Transverse colon (tissue), 4 donors: ENCODE measurements around the gene ATXN10. TPM values are rescaled to one million over a fixed set of nuclear protein-coding genes. Genes with fewer than 3 reads are reported as not detected.

ENCODE experiments used
- DNase-seq: peaks from one replicate; pipeline ENCODE4 v3.0.0-alpha.2; 2019
- H3K27ac ChIP-seq, 4 donors: fragments of 200-600 bp; sonication (generic); 2 replicates each; pipeline ENCODE4 v1.5.1; 2016 to 2018; ENCODE audit warnings: inconsistent platforms in 4 of 4
- H3K27me3 ChIP-seq: fragments of 200-600 bp; sonication (generic); 2 replicates; pipeline ENCODE4 v1.5.1; 2017; ENCODE audit warnings: inconsistent platforms
- H3K36me3 ChIP-seq, 4 donors: fragments of 200-600 bp; sonication (generic); 2 replicates each; pipeline ENCODE4 v1.5.1; 2017 to 2019; ENCODE audit warnings: inconsistent platforms in 4 of 4
- H3K4me1 ChIP-seq, 4 donors: fragments of 200-600 bp; sonication (generic); 2 replicates each; pipeline ENCODE4 v1.5.1; 2017 to 2020; ENCODE audit warnings: inconsistent platforms in 4 of 4
- H3K4me3 ChIP-seq, 4 donors: fragments of 200-600 bp; sonication (generic); 1 replicate in 1 of 4; 2 replicates in 3 of 4; pipeline versions ENCODE4 v1.5.1 to v1.6.1; 2017 to 2019; ENCODE audit warnings: inconsistent platforms in 4 of 4
- H3K9me3 ChIP-seq, 2 donors: fragments of 200-600 bp; sonication (generic); 2 replicates each; pipeline ENCODE4 v1.5.1; 2017 to 2019; ENCODE audit warnings: inconsistent platforms in 2 of 2
- EP300 ChIP-seq: sonication (generic); formaldehyde crosslinking; IDR thresholded peaks from one replicate; pipeline ENCODE4 v1.6.1; 2017; ENCODE audit warnings: antibody characterized with exemption, low read depth
- POLR2A ChIP-seq: fragments of 450-650 bp; IDR thresholded peaks from one replicate; pipeline ENCODE4 v1.6.1; 2016; ENCODE audit warnings: antibody characterized with exemption, mild to moderate bottlenecking, moderate library complexity
- POLR2AphosphoS5 ChIP-seq, 3 donors: sonication (generic); formaldehyde crosslinking; IDR thresholded peaks; one replicate each; pipeline ENCODE4 v1.6.1; 2016; ENCODE audit warnings: antibody characterized with exemption in 3 of 3
- WGBS, 2 donors: methylation state at CpG; one replicate each; pipeline ENCODE4 v1.1.5; 2018; ENCODE audit warnings: low coverage in 1 of 2; 5-methylcytosine and 5-hydroxymethylcytosine counted together
- in situ Hi-C, 4 donors: fragments of 200-750 bp; cut with MboI; loops; one replicate each; pipeline versions ENCODE4 v1.15.0 to v1.15.1; 2017; ENCODE audit warnings: low sequenced_read_pairs in 3 of 4, low pct_ligation_motif_present in 1 of 4, low pct_unique_long_range_greater_than_20kb in 1 of 4
- intact Hi-C: fragments of 100-400 bp; cut with DNase I; formaldehyde crosslinking; loops from one replicate; pipeline ENCODE4 v1.15.1; 2023; ENCODE audit warnings: low total_unique reads
- total RNA-seq, 4 donors: library from RNA; depleted of rRNA; stranded (reverse); fragments of >200 nt; gene quantifications; one replicate each; pipeline ENCODE4 v1.1.0, GENCODE V29; 2016
- TF ChIP-seq, protein P1 (sequence below), 5 experiments: fragments of 200-600 bp in 3 of 5; fragments of 450-650 bp in 2 of 5; sonication (generic) in 3 of 5; IDR thresholded peaks; 1 replicate in 2 of 5; 2 replicates in 3 of 5; pipeline ENCODE4 v1.5.1; 2016 to 2017; ENCODE audit warnings: antibody characterized with exemption in 5 of 5, inconsistent platforms in 3 of 5, mild to moderate bottlenecking in 2 of 5, moderate library complexity in 1 of 5

The ATXN10 gene
- total RNA-seq, 4 donors from 2014 or later: 27.3 to 88.3 (median 47.8) TPM

DNA sequence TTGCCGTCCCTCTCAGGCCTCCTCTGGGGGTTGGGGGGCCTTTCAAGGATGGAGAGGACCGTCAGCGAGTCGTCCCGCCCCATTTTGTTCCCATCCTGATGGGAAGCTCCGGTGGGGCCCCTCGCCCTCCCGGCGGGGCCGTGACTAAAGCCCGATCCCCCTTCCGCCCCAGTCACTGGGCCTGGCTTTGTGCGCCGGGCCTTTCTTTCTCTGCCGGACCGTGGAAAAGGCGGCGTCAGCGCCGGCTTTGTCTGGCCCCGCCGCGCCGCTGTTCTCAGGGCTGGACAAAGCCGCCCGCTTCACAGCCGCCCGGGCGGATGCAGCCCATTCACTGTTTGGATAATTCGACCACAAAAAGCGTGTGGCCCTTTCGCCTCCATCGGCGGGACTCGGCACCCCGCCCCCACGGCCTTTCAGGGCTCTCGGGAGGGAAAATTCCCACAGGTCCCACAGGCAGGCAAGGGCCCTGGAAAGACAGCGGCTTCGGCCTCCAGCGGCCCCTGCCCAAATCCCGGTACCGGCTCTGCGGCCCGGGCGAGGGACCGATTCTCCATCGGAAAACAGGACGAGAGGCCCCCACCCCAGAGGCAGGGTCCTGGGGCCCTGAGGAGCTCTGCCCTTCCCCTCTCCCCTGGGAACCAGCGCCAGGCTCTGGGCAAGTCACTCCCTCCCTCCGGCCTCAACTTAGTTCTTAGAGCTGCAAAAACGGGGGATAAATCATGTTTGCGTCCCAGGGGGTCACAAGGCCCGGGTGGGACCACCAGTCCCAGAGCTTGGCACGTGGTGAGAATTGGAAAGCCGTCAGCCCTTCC lies 218.1 kb downstream of the ATXN10 start:
- H3K36me3 ChIP-seq: no peaks in the 10 kb centered on the region
- H3K27ac ChIP-seq: no peak overlapping the region
- H3K27me3 ChIP-seq: peaks cover 37% of the 10 kb centered on the region
- TF ChIP-seq POLR2A: no peak
- no peak for TF ChIP-seq EP300
- TF ChIP-seq, protein P1, sequence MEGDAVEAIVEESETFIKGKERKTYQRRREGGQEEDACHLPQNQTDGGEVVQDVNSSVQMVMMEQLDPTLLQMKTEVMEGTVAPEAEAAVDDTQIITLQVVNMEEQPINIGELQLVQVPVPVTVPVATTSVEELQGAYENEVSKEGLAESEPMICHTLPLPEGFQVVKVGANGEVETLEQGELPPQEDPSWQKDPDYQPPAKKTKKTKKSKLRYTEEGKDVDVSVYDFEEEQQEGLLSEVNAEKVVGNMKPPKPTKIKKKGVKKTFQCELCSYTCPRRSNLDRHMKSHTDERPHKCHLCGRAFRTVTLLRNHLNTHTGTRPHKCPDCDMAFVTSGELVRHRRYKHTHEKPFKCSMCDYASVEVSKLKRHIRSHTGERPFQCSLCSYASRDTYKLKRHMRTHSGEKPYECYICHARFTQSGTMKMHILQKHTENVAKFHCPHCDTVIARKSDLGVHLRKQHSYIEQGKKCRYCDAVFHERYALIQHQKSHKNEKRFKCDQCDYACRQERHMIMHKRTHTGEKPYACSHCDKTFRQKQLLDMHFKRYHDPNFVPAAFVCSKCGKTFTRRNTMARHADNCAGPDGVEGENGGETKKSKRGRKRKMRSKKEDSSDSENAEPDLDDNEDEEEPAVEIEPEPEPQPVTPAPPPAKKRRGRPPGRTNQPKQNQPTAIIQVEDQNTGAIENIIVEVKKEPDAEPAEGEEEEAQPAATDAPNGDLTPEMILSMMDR (IDR thresholded peaks at IDR 0.05): no peak
- no peak for TF ChIP-seq POLR2AphosphoS5 (IDR thresholded peaks at IDR 0.05)
- no peak overlapping the region for H3K4me3 ChIP-seq
- intact Hi-C loops (no loop called here), in situ Hi-C loops (no loop called here)
- DNase-seq: no peak
- 59 to 70% methylated on average over 2 to 56 of the region's 56 CpGs for WGBS, 2 donors
- no peaks in the 10 kb centered on the region for H3K4me1 ChIP-seq
- no peaks in the 10 kb centered on the region for H3K9me3 ChIP-seq

DNA sequence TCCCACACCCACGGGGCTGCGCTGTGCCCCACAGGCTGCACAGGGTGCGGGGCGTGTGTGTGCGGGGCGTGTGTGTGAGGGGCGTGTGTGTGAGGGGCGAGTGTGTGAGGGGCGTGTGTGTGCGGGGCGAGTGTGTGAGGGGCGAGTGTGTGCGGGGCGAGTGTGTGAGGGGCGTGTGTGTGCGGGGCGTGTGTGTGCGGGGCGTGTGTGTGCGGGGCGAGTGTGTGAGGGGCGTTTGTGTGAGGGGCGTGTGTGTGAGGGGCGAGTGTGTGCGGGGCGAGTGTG lies 218.7 kb downstream of the ATXN10 start:
- in situ Hi-C loops (no loop called here), intact Hi-C loops (no loop called here)
- H3K4me1 ChIP-seq: no peaks in the 10 kb centered on the region
- 69 to 91% methylated on average over 5 to 18 of the region's 26 CpGs for WGBS, 2 donors
- no peak overlapping the region for H3K27ac ChIP-seq
- no peak overlapping the region for H3K4me3 ChIP-seq
- DNase-seq: no peak
- H3K9me3 ChIP-seq: no peaks in the 10 kb centered on the region
- H3K27me3 ChIP-seq: peaks cover 35% of the 10 kb centered on the region
- no peak for TF ChIP-seq POLR2AphosphoS5 (IDR thresholded peaks at IDR 0.05)
- no peak for TF ChIP-seq EP300
- TF ChIP-seq, protein P1 (IDR thresholded peaks at IDR 0.05): no peak
- TF ChIP-seq POLR2A: no peak
- no peaks in the 10 kb centered on the region for H3K36me3 ChIP-seq

DNA sequence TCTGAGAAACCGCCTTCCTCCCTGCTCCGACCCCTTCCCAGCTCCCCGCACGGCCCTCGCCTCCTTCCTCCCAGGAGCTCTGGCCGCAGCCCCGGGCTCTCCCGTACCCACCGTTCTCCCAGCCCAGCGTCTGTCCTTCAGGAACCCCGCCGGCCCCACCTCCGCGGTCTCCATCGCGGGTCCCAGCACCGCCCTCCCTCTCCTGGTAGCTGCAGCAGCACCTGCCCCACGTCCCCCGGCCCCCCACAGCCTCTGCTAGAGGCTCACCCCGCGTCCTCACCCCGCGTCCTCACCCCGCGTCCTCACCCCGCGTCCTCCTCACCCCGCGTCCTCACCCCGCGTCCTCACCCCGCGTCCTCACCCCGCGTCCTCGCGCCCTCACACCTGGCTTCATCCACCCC lies 219.4 kb downstream of the ATXN10 start:
- DNase-seq: no peak
- Histone ChIP-seq H3K36me3 (no peaks in the 10 kb centered on the region), H3K4me3 (no peak overlapping the region), H3K27me3 (peaks cover 32% of the 10 kb centered on the region), H3K4me1 (no peaks in the 10 kb centered on the region), H3K9me3 (no peaks in the 10 kb centered on the region), H3K27ac (no peak overlapping the region)
- TF ChIP-seq EP300: no peak
- TF ChIP-seq POLR2A: no peak
- TF ChIP-seq, protein P1 (IDR thresholded peaks at IDR 0.05): no peak
- no peak for TF ChIP-seq POLR2AphosphoS5 (IDR thresholded peaks at IDR 0.05)
- whole genome bisulfite sequencing, 2 donors: 83 to 91% methylated on average over 8 to 37 of the region's 37 CpGs
- intact Hi-C loops: no loop called here
- in situ Hi-C loops: no loop called here

DNA sequence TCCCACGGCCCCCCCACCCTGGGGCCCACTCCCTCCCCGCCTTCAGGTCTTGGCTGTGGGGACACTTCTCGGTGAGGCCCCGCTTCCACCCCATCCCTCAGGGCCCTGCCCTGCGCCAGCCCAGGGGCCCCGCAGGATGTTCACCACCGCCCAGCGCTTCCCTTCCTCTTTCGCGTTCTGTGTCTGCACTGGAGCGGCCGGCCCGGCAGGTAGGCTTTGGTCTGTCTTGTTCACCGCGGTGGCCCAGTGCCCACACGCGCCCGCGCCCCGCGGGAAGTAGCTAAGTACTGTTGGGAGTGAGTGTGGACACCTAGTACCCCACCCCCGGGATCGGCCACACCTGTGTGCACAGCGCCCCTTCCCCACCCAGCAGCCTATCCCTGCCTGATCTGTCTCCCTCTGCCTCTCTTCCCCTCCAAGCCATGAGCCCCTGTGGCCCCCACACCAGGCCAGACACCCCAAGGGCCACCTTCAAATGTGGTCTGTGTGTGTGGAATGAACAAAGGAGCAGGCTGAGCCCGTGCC lies 219.9 kb downstream of the ATXN10 start:
- H3K27me3 ChIP-seq: peaks cover 32% of the 10 kb centered on the region
- intact Hi-C loops: no loop called here

More for the DNA sequence above, 219.9 kb downstream of the ATXN10 start:
- no peaks in the 10 kb centered on the region for H3K36me3 ChIP-seq
- in situ Hi-C loops: no loop called here
- no peak for DNase-seq
- H3K27ac ChIP-seq: no peak overlapping the region
- no peak overlapping the region for H3K4me3 ChIP-seq
- H3K9me3 ChIP-seq: no peaks in the 10 kb centered on the region
- WGBS, 2 donors: 56% methylated on average over 24 of the region's 25 CpGs; no CpG with 5 or more reads in 1 of the 2 donors
- TF ChIP-seq POLR2AphosphoS5 (IDR thresholded peaks at IDR 0.05): no peak
- TF ChIP-seq EP300: no peak
- no peak for TF ChIP-seq POLR2A
- TF ChIP-seq, protein P1 (IDR thresholded peaks at IDR 0.05): no peak
- no peaks in the 10 kb centered on the region for H3K4me1 ChIP-seq
